PC-9 (cell line): ENCODE data around the gene PPP2R2C. TPM values are rescaled to one million over a fixed set of nuclear protein-coding genes. Genes with fewer than 3 reads are reported as not detected.

Source experiments
- BruUV-seq: library from RNA; stranded (reverse); fragments of 400-500 nt; replicated peaks from 2 replicates; lab custom pipeline; 2021; lab: Mats Ljungman, UMichigan
- CTCF ChIA-PET: fragments of 300-600 bp; sonication (Branson Sonifier 250); formaldehyde crosslinking; loops from one replicate; lab custom pipeline; 2022; ENCODE audit warnings: antibody characterized with exemption; lab: Charles Lee
- POLR2A ChIA-PET: fragments of 300-600 bp; sonication (Branson Sonifier 250); formaldehyde crosslinking; loops from one replicate; lab custom pipeline; 2022; ENCODE audit warnings: antibody characterized with exemption; ENCODE audit not compliant: unreplicated experiment; lab: Charles Lee
- DNase-seq, 2 experiments: peaks; one replicate each; pipeline versions ENCODE4 v3.0.0 to v3.0.0-alpha.2; 2015 to 2022; ENCODE audit warnings: mixed read lengths in 1 of 2
- H2AFZ ChIP-seq: fragments of 200-600 bp; sonication (generic); 2 replicates; pipeline ENCODE4 v1.8.1; 2017; ENCODE audit warnings: antibody characterized with exemption
- H3F3A ChIP-seq: fragments of 200-600 bp; sonication (generic); 2 replicates; pipeline ENCODE4 v1.8.1; 2017; ENCODE audit warnings: antibody characterized with exemption, mild to moderate bottlenecking, low read depth; ENCODE audit not compliant: insufficient read depth
- H3K27ac ChIP-seq: fragments of 200-600 bp; sonication (generic); 2 replicates; pipeline ENCODE4 v1.6.1; 2016; ENCODE audit warnings: mixed run types
- H3K27me3 ChIP-seq: fragments of 200-600 bp; sonication (generic); 2 replicates; pipeline ENCODE4 v1.6.1; 2016; ENCODE audit warnings: low read depth, mixed run types; ENCODE audit not compliant: insufficient read depth
- H3K36me3 ChIP-seq: fragments of 200-600 bp; sonication (generic); 2 replicates; pipeline ENCODE4 v1.6.1; 2016; ENCODE audit warnings: low read depth, mixed run types
- H3K4me1 ChIP-seq: fragments of 200-600 bp; sonication (generic); replicated peaks from 2 replicates; pipeline ENCODE4 v1.6.1; 2016; ENCODE audit warnings: mixed run types; ENCODE audit not compliant: insufficient read depth
- H3K4me2 ChIP-seq: fragments of 200-600 bp; sonication (generic); 2 replicates; pipeline ENCODE4 v1.6.1; 2017; ENCODE audit warnings: mixed run types
- H3K4me3 ChIP-seq: fragments of 200-600 bp; sonication (generic); 2 replicates; pipeline ENCODE4 v1.6.1; 2016; ENCODE audit warnings: mixed run types
- H3K79me2 ChIP-seq: fragments of 200-600 bp; sonication (generic); 2 replicates; pipeline ENCODE4 v1.6.1; 2017; ENCODE audit warnings: low read depth, mixed run types
- H3K9me2 ChIP-seq: fragments of 200-600 bp; sonication (generic); 2 replicates; pipeline ENCODE4 v1.8.1; 2017; ENCODE audit warnings: mild to moderate bottlenecking; ENCODE audit not compliant: insufficient read depth
- H3K9me3 ChIP-seq: fragments of 200-600 bp; sonication (generic); 2 replicates; pipeline ENCODE4 v1.8.1; 2016; ENCODE audit warnings: low read depth; ENCODE audit not compliant: insufficient read depth
- H4K20me1 ChIP-seq: fragments of 200-600 bp; sonication (generic); 2 replicates; pipeline ENCODE4 v1.8.1; 2017; ENCODE audit not compliant: insufficient read depth
- CTCF ChIP-seq: fragments of 200-600 bp; sonication (generic); conservative IDR thresholded peaks from 2 replicates; pipeline ENCODE4 v1.6.1; 2017; ENCODE audit warnings: mixed run types, antibody characterized with exemption, mild to moderate bottlenecking, moderate library complexity
- EZH2 ChIP-seq: fragments of 200-600 bp; sonication (generic); IDR thresholded peaks from 2 replicates; pipeline ENCODE4 v1.8.0; 2017; ENCODE audit warnings: antibody characterized with exemption, low read depth
- intact Hi-C: fragments of 100-400 bp; cut with micrococcal nuclease; formaldehyde crosslinking; loops from one replicate; pipeline ENCODE4 v1.10.0; 2022; ENCODE audit not compliant: unreplicated experiment
- total RNA-seq: library from RNA; stranded (reverse); gene quantifications from 2 replicates; pipeline ENCODE4 v1.2.3, GENCODE V29; 2021

The PPP2R2C gene
- total RNA-seq, 1 experiment from 2014 or later: 40.9 TPM

- Histone ChIP-seq H3K27ac (no peak overlapping the region), H3K9me3 (no peaks in the 10 kb centered on the region), H3K4me3 (no peak overlapping the region), H3K4me2 (no peak overlapping the region), H3F3A (no peaks in the 10 kb centered on the region), H2AFZ (no peak overlapping the region), H3K4me1 (no peaks in the 10 kb centered on the region), H3K79me2 (no peaks in the 10 kb centered on the region), H4K20me1 (no peaks in the 10 kb centered on the region), H3K27me3 (no peaks in the 10 kb centered on the region), H3K36me3 (no peaks in the 10 kb centered on the region), H3K9me2 (no peaks in the 10 kb centered on the region)
- POLR2A ChIA-PET: no interaction called here
- CTCF ChIA-PET: no interaction called here
- BruUV-seq: no TSS peak
- no peak for DNase-seq
- TF ChIP-seq EZH2: no peak
- TF ChIP-seq CTCF: no peak
- intact Hi-C loops: no loop called here
Measured at GRCh38 chr4:6354119-6354518, 118.3 kb downstream of the PPP2R2C start.

- no peaks in the 10 kb centered on the region for H3K27me3 ChIP-seq
- intact Hi-C loops: no loop called here
- no peaks in the 10 kb centered on the region for H3K9me3 ChIP-seq
- no peak overlapping the region for H3K4me3 ChIP-seq
- no peaks in the 10 kb centered on the region for H3K36me3 ChIP-seq
- H3K4me1 ChIP-seq: no peaks in the 10 kb centered on the region
- no peak overlapping the region for H3K4me2 ChIP-seq
- DNase-seq: no peak
- ChIA-PET POLR2A (interaction anchor here (0.6 kb wide), 1 partner anchor 549 kb away, joined by 3 read pairs; no protein-coding TSS in a partner anchor), CTCF (no interaction called here)
- no peak overlapping the region for H3K27ac ChIP-seq
- H4K20me1 ChIP-seq: no peaks in the 10 kb centered on the region
- H2AFZ ChIP-seq: no peak overlapping the region
- no peaks in the 10 kb centered on the region for H3K79me2 ChIP-seq
- no TSS peak for BruUV-seq
- H3K9me2 ChIP-seq: no peaks in the 10 kb centered on the region
- TF ChIP-seq EZH2 (no peak), CTCF (no peak)
- H3F3A ChIP-seq: no peaks in the 10 kb centered on the region
Measured at GRCh38 chr4:6352031-6352692, 120.3 kb downstream of the PPP2R2C start.

GRCh38 chr4:6351246-6352000 lies 121.0 kb downstream of the PPP2R2C start:
- intact Hi-C loops: no loop called here
- Histone ChIP-seq H3K9me3 (no peaks in the 10 kb centered on the region), H3K27me3 (no peaks in the 10 kb centered on the region), H3K27ac (no peak overlapping the region), H3K4me2 (no peak overlapping the region), H3K36me3 (no peaks in the 10 kb centered on the region), H2AFZ (no peak overlapping the region), H3K4me3 (no peak overlapping the region), H3K79me2 (no peaks in the 10 kb centered on the region), H4K20me1 (no peaks in the 10 kb centered on the region), H3F3A (0 out of 2 replicates have a peak, but pooled peaks cover 1% of the 10 kb centered on the region), H3K9me2 (no peaks in the 10 kb centered on the region), H3K4me1 (no peaks in the 10 kb centered on the region)
- CTCF ChIA-PET: interaction anchor here (0.6 kb wide), 1 partner anchor 548 kb away, joined by 6 read pairs; no protein-coding TSS in a partner anchor
- POLR2A ChIA-PET: interaction anchor here (0.6 kb wide), 1 partner anchor 549 kb away, joined by 3 read pairs; no protein-coding TSS in a partner anchor
- no TSS peak for BruUV-seq
- DNase-seq: no peak
- TF ChIP-seq CTCF: no peak
- no peak for TF ChIP-seq EZH2
